K562 (cell line): ENCODE measurements around the gene NCAM2. TPM values are rescaled to one million over a fixed set of nuclear protein-coding genes. Genes with fewer than 3 reads are reported as not detected.

ENCODE experiments used
- CC2D1A ChIP-seq: fragments of 450-650 bp; IDR thresholded peaks from 2 replicates; pipeline ENCODE4 v1.6.1; 2017; ENCODE audit warnings: mild to moderate bottlenecking
- FOXM1 ChIP-seq, 2 experiments: fragments of 450-650 bp in 1 of 2; sonication (generic) in 1 of 2; formaldehyde crosslinking in 1 of 2; IDR thresholded peaks; 2 replicates each; pipeline versions ENCODE4 v1.6.1 to v1.9.0; 2017 to 2022; ENCODE audit warnings: low read depth in 2 of 2, mild to moderate bottlenecking in 2 of 2, missing genetic modification reagents in 1 of 2, moderate library complexity in 1 of 2
- HDAC6 ChIP-seq: IDR thresholded peaks from 2 replicates; pipeline ENCODE4 v1.6.1; 2012; ENCODE audit warnings: low read depth, mild to moderate bottlenecking, control low read depth, inconsistent platforms, low read length, moderate library complexity
- JUND ChIP-seq, 2 experiments: IDR thresholded peaks; 2 replicates in 1 of 2; 3 replicates in 1 of 2; pipeline ENCODE4 v1.6.1; 2011; ENCODE audit warnings: borderline replicate concordance in 2 of 2, low read depth in 2 of 2, low read length in 2 of 2, improper control_type of control experiment in 1 of 2, missing biosample characterization in 1 of 2, missing genetic modification characterization in 1 of 2, missing genetic modification reagents in 1 of 2
- MAFK ChIP-seq: IDR thresholded peaks from 2 replicates; pipeline ENCODE4 v1.6.1; 2011; ENCODE audit warnings: low read length, improper control_type of control experiment
- RFX5 ChIP-seq: IDR thresholded peaks from 2 replicates; pipeline ENCODE4 v1.6.1; 2011; ENCODE audit warnings: low read depth, mild to moderate bottlenecking, improper control_type of control experiment, low read length
- SIN3A ChIP-seq, 2 experiments: fragments of 150-350 bp in 1 of 2; IDR thresholded peaks; 2 replicates each; pipeline ENCODE4 v1.6.1; 2011 to 2016; ENCODE audit warnings: borderline replicate concordance in 2 of 2, low read depth in 2 of 2, low read length in 2 of 2, mild to moderate bottlenecking in 2 of 2, moderate library complexity in 2 of 2; ENCODE audit not compliant: control insufficient read depth in 1 of 2
- SP1 ChIP-seq: sonication (generic); formaldehyde crosslinking; IDR thresholded peaks from 2 replicates; pipeline ENCODE4 v1.8.1; 2022; ENCODE audit warnings: mild to moderate bottlenecking, missing genetic modification reagents
- U2AF1 ChIP-seq: fragments of 200-400 bp; formaldehyde crosslinking; optimal IDR thresholded peaks from 2 replicates; pipeline ENCODE3; 2017; ENCODE audit warnings: mild to moderate bottlenecking, low read depth, low read length, moderate library complexity
- ZNF143 ChIP-seq: sonication (generic); formaldehyde crosslinking; IDR thresholded peaks from 2 replicates; pipeline ENCODE4 v1.9.0; 2022; ENCODE audit warnings: mild to moderate bottlenecking, missing genetic modification reagents
- ZNF41 ChIP-seq: fragments of 250-450 bp; sonication (Bioruptor Pico); conservative IDR thresholded peaks from 2 replicates; pipeline ENCODE4 v1.4.0; 2020; ENCODE audit warnings: mild to moderate bottlenecking
- polyA plus RNA-seq, 8 experiments: library from polyadenylated mRNA; depleted of rRNA in 4 of 8; stranded (reverse) in 5 of 8; unstranded in 3 of 8; fragments of >200 nt; fragmentation: Nextera tagmentation in 2 of 8; fragmentation: Illumina TruSeq in 1 of 8; extraction: Ambion mirVana in 2 of 8; extraction: Trizol in 1 of 8; gene quantifications; 2 replicates each; pipeline versions ENCODE4 v1.2.1 to v1.2.3, GENCODE V29; 2011 to 2014; ENCODE audit warnings: inconsistent platforms in 1 of 8, missing spikeins in 1 of 8
- total RNA-seq, 7 experiments: library from RNA; depleted of rRNA in 6 of 7; stranded (reverse); fragments of >200 nt in 6 of 7; fragmentation: Illumina TruSeq in 2 of 7; extraction: Trizol in 2 of 7; gene quantifications; 2 replicates each; pipeline versions ENCODE4 v1.2.1 to v1.2.3, GENCODE V29; 2011 to 2021; ENCODE audit warnings: low replicate concordance in 1 of 7
- TF ChIP-seq, protein P1 (sequence below), 3 experiments: fragments of 200-800 bp in 1 of 3; sonication (Bioruptor generic) in 1 of 3; sonication (generic) in 1 of 3; formaldehyde crosslinking in 1 of 3; IDR thresholded peaks; 2 replicates each; pipeline versions ENCODE4 v1.6.1 to v1.8.0; 2016 to 2022; ENCODE audit warnings: mild to moderate bottlenecking in 2 of 3, missing compliant biosample characterization in 2 of 3, missing genetic modification characterization in 2 of 3, missing genetic modification reagents in 1 of 3
- TF ChIP-seq, protein P2 (sequence below): fragments of 450-650 bp; IDR thresholded peaks from 2 replicates; pipeline ENCODE4 v1.6.1; 2016; ENCODE audit warnings: mild to moderate bottlenecking, moderate library complexity

NCAM2 gene
- total and polyA plus RNA-seq, 9 of the 15 experiments (the other 6 are each of a cell fraction or from before 2014, with no cell fraction given), result 14.0 to 58.2 (median 27.8) TPM

DNA sequence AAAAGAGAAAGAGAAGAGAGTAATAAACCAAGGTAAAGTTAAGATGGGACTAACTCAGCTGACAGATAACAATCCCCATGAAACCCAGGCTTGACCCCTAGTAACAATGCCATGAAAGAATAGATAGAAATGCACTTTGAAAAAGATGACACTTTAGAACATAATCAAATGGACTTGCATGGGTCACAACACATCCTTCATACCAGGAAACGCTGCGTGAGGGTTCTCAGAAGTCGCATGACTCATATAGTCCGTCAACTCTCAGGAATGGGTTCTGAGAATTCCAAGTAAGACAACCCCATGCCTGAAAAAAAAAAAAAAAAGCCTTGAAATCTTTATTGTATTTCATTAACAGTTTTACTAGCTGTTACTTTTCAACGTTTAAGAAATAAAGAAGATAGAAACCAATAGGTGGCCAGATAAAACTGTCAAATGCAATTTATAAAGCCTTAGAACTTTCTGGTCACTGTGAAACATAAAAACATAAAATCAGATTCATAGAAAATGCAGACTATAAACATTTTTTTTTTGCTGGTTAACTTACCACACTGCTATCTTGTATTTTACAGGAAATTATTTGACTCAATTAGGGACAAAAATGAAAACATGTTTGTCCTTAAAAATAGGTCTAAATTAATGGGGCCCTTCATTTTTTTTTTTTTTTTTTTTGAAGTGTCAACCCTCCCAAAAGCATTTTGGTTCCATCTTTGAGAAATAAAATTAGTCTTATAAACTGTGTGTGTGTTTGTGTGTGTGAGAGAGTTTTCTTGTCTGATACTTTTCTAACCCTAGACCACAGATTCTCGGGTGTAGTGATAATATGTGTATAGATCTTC, 202.1 kb downstream of the NCAM2 start (continued):
- TF ChIP-seq, protein P1, sequence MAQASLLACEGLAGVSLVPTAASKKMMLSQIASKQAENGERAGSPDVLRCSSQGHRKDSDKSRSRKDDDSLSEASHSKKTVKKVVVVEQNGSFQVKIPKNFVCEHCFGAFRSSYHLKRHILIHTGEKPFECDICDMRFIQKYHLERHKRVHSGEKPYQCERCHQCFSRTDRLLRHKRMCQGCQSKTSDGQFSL (CRISPR knock-in tag; IDR thresholded peaks at IDR 0.05), result no peak
- TF ChIP-seq, protein P1 (tag; IDR thresholded peaks at IDR 0.05), result no peak
- TF ChIP-seq CC2D1A, result peak; percentile 72
- TF ChIP-seq ZNF41 (CRISPR knock-in tag), result no peak
- peak; percentile 37; the same call in 1 of the 2 replicates for TF ChIP-seq FOXM1 (IDR thresholded peaks at IDR 0.05; ENCODE audit: low read depth)
- TF ChIP-seq FOXM1 (CRISPR knock-in tag; IDR thresholded peaks at IDR 0.05; ENCODE audit: low read depth), result no peak
- TF ChIP-seq RFX5, result no peak
- no peak for TF ChIP-seq SIN3A (IDR thresholded peaks at IDR 0.05; ENCODE audit: borderline replicate concordance in 2 of 2, control insufficient read depth in 1 of 2, low read depth in 2 of 2, low read length in 2 of 2)
- TF ChIP-seq ZNF143 (CRISPR knock-in tag), result no peak
- TF ChIP-seq, protein P2, sequence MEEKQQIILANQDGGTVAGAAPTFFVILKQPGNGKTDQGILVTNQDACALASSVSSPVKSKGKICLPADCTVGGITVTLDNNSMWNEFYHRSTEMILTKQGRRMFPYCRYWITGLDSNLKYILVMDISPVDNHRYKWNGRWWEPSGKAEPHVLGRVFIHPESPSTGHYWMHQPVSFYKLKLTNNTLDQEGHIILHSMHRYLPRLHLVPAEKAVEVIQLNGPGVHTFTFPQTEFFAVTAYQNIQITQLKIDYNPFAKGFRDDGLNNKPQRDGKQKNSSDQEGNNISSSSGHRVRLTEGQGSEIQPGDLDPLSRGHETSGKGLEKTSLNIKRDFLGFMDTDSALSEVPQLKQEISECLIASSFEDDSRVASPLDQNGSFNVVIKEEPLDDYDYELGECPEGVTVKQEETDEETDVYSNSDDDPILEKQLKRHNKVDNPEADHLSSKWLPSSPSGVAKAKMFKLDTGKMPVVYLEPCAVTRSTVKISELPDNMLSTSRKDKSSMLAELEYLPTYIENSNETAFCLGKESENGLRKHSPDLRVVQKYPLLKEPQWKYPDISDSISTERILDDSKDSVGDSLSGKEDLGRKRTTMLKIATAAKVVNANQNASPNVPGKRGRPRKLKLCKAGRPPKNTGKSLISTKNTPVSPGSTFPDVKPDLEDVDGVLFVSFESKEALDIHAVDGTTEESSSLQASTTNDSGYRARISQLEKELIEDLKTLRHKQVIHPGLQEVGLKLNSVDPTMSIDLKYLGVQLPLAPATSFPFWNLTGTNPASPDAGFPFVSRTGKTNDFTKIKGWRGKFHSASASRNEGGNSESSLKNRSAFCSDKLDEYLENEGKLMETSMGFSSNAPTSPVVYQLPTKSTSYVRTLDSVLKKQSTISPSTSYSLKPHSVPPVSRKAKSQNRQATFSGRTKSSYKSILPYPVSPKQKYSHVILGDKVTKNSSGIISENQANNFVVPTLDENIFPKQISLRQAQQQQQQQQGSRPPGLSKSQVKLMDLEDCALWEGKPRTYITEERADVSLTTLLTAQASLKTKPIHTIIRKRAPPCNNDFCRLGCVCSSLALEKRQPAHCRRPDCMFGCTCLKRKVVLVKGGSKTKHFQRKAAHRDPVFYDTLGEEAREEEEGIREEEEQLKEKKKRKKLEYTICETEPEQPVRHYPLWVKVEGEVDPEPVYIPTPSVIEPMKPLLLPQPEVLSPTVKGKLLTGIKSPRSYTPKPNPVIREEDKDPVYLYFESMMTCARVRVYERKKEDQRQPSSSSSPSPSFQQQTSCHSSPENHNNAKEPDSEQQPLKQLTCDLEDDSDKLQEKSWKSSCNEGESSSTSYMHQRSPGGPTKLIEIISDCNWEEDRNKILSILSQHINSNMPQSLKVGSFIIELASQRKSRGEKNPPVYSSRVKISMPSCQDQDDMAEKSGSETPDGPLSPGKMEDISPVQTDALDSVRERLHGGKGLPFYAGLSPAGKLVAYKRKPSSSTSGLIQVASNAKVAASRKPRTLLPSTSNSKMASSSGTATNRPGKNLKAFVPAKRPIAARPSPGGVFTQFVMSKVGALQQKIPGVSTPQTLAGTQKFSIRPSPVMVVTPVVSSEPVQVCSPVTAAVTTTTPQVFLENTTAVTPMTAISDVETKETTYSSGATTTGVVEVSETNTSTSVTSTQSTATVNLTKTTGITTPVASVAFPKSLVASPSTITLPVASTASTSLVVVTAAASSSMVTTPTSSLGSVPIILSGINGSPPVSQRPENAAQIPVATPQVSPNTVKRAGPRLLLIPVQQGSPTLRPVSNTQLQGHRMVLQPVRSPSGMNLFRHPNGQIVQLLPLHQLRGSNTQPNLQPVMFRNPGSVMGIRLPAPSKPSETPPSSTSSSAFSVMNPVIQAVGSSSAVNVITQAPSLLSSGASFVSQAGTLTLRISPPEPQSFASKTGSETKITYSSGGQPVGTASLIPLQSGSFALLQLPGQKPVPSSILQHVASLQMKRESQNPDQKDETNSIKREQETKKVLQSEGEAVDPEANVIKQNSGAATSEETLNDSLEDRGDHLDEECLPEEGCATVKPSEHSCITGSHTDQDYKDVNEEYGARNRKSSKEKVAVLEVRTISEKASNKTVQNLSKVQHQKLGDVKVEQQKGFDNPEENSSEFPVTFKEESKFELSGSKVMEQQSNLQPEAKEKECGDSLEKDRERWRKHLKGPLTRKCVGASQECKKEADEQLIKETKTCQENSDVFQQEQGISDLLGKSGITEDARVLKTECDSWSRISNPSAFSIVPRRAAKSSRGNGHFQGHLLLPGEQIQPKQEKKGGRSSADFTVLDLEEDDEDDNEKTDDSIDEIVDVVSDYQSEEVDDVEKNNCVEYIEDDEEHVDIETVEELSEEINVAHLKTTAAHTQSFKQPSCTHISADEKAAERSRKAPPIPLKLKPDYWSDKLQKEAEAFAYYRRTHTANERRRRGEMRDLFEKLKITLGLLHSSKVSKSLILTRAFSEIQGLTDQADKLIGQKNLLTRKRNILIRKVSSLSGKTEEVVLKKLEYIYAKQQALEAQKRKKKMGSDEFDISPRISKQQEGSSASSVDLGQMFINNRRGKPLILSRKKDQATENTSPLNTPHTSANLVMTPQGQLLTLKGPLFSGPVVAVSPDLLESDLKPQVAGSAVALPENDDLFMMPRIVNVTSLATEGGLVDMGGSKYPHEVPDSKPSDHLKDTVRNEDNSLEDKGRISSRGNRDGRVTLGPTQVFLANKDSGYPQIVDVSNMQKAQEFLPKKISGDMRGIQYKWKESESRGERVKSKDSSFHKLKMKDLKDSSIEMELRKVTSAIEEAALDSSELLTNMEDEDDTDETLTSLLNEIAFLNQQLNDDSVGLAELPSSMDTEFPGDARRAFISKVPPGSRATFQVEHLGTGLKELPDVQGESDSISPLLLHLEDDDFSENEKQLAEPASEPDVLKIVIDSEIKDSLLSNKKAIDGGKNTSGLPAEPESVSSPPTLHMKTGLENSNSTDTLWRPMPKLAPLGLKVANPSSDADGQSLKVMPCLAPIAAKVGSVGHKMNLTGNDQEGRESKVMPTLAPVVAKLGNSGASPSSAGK, result no peak
- TF ChIP-seq JUND (IDR thresholded peaks at IDR 0.05; ENCODE audit: borderline replicate concordance, low read depth, low read length), result peak; percentile 99
- TF ChIP-seq JUND (tag; IDR thresholded peaks at IDR 0.05; ENCODE audit: borderline replicate concordance, low read depth, low read length), result peak; percentile 97; the same call in 2 of the 3 replicates
- no peak for TF ChIP-seq SP1
- TF ChIP-seq MAFK, result no peak; the same call in 1 of the 2 replicates
- TF ChIP-seq U2AF1, result no peak
- TF ChIP-seq HDAC6, result no peak
